Astrocyte of the spinal cord (primary cell): ENCODE measurements around the gene EFHD2.

ENCODE experiments used
- DNase-seq: peaks from one replicate; pipeline ENCODE4 v3.0.0; 2011; ENCODE audit warnings: low read depth, low spot score
- H3K4me3 ChIP-seq: 2 replicates; pipeline ENCODE4 v1.5.1; 2011; ENCODE audit warnings: low read depth, mild to moderate bottlenecking, low read length, moderate library complexity
- in situ Hi-C: cut with HindIII; loops from 2 replicates; pipeline ENCODE4 v1.10.0; 2017; ENCODE audit warnings: low sequenced_read_pairs
- TF ChIP-seq, protein P1 (sequence below): IDR thresholded peaks from 2 replicates; pipeline ENCODE4 v1.5.1; 2012; ENCODE audit warnings: low read depth, mild to moderate bottlenecking, low read length, inconsistent platforms

EFHD2 gene, protein sequence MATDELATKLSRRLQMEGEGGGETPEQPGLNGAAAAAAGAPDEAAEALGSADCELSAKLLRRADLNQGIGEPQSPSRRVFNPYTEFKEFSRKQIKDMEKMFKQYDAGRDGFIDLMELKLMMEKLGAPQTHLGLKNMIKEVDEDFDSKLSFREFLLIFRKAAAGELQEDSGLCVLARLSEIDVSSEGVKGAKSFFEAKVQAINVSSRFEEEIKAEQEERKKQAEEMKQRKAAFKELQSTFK

DNA sequence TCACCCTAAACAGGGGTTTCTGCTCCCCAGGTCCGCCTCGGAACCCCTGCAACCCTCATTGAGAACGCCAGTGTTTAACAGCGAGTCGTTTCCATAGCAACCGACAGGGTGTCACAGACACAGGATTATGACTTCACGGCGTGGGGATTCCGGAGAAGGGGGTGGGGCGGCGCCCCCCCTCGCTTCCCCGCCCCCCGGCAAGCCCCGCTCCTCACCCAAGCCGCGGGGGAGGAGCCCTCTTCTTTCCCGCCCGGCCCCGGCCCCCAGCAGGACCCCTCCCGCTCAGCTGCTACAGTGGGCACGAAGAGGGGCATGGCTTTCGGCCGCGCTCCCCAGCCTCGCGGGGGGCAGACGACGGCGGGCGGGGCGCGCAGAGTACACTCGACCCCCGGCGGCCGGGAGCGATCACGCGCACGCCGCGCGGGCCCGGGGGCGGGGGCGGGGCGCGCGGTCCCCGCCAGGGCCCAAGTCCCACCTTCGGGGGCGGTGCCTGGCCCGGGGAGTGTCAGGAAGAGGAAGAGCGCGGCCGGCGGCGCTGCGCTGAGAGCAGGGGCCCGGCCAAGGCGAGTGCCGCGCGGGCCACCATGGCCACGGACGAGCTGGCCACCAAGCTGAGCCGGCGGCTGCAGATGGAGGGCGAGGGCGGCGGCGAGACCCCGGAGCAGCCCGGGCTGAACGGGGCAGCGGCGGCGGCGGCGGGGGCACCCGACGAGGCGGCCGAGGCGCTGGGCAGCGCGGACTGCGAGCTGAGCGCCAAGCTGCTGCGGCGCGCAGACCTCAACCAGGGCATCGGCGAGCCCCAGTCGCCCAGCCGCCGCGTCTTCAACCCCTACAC, at the start of gene EFHD2:
EFHD2 (plus strand) TSS at position 501 of the 835 bp plus-strand sequence; CDS start at position 585, 84 bp downstream.
- in situ Hi-C loops, result loop anchor here (10.0 kb wide), 1 partner anchor 85 kb away; no protein-coding TSS in a partner anchor
- DNase-seq, result peak; percentile 65
- TF ChIP-seq, protein P1, sequence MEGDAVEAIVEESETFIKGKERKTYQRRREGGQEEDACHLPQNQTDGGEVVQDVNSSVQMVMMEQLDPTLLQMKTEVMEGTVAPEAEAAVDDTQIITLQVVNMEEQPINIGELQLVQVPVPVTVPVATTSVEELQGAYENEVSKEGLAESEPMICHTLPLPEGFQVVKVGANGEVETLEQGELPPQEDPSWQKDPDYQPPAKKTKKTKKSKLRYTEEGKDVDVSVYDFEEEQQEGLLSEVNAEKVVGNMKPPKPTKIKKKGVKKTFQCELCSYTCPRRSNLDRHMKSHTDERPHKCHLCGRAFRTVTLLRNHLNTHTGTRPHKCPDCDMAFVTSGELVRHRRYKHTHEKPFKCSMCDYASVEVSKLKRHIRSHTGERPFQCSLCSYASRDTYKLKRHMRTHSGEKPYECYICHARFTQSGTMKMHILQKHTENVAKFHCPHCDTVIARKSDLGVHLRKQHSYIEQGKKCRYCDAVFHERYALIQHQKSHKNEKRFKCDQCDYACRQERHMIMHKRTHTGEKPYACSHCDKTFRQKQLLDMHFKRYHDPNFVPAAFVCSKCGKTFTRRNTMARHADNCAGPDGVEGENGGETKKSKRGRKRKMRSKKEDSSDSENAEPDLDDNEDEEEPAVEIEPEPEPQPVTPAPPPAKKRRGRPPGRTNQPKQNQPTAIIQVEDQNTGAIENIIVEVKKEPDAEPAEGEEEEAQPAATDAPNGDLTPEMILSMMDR, result no peak
- peak within 1 kb of the TSS; percentile 84 for H3K4me3 ChIP-seq

DNA sequence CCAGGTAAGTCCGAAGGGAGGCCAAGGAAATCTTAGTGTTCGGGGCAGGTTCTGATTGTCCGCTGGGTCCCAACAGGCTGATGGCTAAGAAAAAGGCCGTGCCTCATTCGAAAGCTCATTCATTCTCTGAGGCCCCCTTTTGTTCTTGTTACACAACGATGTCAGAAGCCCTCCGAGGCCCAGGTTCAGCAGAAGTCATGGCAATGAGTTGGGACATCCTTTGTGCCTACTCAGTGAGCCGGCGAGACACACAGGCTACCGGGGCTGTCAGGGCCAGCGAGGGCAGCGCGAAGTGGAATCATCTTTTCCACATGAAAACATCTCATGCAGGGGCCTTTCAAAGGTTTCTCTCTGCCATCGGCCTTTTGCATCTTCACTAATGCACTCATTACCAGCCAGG, 49.0 kb upstream of the EFHD2 start:
- TF ChIP-seq, protein P1, result no peak
- in situ Hi-C loops, result no loop called here
- no peak overlapping the region for H3K4me3 ChIP-seq
- no peak for DNase-seq

DNA sequence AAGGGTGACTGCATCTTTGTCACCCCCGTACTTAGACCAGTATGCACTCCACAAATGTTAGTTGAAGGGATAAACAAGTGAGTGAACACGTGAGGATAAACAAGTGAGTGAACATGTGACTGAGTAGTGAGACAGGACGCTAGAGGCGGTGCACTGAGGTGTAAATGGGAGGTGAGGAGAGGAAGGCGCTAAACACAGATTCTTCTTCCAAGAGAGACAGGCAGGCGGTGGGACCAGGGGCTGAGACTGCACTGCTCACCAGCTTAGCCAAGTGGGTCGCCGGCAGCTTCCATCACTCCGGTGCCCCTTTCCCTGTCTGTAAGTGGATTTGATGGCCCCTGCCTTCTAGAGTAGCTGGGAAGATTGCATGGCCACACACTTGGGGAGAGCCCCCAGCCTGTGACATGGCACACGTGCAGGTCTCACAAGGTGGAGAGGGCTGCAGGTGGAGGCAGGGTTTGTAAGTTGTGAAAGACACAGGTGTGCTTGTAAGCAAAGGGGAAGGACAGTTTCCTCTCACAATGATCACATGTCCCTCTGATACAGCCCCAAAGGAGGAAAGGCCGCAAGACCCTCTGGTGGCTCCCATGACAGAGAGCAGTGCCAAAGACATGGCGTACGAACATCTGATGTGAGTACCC, 47.5 kb upstream of the EFHD2 start:
- no peak overlapping the region for H3K4me3 ChIP-seq
- TF ChIP-seq, protein P1, result no peak
- in situ Hi-C loops, result no loop called here
- no peak for DNase-seq

DNA sequence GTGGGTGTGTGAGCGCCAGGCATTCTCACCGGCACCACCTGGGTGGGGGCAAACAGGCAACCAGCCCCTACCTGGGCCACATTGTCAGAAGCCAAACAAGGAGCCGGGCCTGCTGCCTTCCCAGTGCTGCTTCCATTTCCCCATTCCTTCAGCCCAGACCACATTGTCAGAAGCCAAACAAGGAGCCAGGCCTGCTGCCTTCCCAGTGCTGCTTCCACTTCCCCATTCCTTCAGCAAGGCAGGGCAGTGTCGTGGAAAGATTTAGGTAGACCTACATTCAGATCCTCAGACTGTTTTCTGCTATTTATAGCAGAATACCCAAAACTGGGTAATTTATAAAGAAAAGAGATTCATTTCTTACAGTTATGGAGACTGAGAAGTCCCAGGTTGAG, 47.0 kb upstream of the EFHD2 start:
- no peak overlapping the region for H3K4me3 ChIP-seq
- TF ChIP-seq, protein P1, result no peak
- in situ Hi-C loops, result no loop called here
- no peak for DNase-seq

DNA sequence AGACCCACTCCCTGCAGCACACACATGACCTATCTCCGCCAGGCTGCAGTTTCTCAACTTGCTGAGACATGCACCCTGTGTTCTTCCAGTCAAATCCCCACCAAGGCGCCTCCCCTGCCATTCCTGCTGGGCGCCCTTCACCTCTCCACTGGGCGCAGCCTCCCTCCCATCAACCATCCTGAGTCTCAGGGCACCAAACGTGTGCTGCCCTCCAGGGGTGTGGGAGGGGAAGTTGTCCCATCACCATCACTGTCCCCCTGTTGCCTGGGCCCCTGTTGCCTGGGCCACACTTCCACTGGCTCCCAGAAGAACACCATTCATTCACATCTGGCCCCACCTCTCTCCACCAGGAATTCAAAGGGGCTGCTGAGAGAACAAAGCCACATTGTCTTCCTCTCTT, 44.9 kb upstream of the EFHD2 start:
- DNase-seq, result no peak
- TF ChIP-seq, protein P1, result no peak
- in situ Hi-C loops, result no loop called here
- H3K4me3 ChIP-seq, result no peak overlapping the region

DNA sequence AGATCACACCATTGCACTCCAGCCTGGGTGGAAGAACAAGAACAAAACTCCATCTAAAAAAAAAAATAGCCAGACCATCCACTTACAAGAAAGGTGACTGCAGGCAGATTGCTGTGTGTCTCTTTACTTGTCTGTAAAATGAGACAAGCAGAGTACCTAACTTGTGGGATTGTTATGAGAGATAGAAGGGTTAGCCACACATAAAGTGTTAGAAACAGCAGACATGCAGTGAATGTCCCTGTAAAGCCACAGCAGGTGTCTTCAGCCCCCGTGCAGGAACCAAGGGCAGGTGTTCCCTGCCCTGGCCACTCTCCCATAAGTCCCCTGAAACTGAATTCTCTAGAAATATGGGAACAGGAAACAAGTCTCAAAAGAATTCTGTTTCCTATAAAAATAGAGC, 40.8 kb upstream of the EFHD2 start:
- in situ Hi-C loops, result no loop called here
- no peak overlapping the region for H3K4me3 ChIP-seq
- TF ChIP-seq, protein P1, result no peak
- no peak for DNase-seq
